ENCODE results near the gene ICA1. TPM values are rescaled to one million over a fixed set of nuclear protein-coding genes. Genes with fewer than 3 reads are reported as not detected.

Gene ICA1
- total RNA-seq, 1 donor from 2014 or later = 27.0 TPM

DNA sequence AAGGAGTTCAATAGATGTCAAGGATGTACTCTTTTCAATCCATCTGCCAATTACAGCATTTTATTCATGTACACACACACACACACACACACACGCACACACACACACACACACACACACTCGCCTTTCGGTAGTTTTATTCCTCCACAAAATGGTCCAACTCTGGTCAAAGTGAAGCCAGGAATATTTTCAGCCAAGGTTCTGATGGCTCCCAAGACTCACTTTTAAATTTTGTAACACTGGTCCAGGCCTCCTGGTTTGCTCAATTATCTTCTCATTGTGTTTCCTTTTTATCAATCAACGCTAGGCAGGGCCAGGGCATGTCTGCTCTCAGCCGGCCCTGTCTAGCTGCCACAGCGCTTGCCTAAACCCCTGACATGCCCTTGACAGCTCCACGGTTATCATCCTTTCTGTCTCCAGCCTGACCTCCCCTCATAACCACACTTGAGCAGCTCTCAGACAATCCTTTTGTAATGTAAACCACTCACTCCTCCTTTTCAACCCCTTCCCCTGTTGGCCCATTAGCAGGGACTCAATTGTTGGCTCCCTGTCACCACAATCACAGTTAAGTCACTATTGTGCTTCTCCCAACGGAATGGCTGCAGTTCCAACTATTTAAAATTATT, 115.1 kb downstream of the ICA1 start:
- intact Hi-C loops (cut with DNase I) = no loop called here
- DNase-seq (ENCODE audit: low spot score) (no peak), ATAC-seq (peak; percentile 47)

DNA sequence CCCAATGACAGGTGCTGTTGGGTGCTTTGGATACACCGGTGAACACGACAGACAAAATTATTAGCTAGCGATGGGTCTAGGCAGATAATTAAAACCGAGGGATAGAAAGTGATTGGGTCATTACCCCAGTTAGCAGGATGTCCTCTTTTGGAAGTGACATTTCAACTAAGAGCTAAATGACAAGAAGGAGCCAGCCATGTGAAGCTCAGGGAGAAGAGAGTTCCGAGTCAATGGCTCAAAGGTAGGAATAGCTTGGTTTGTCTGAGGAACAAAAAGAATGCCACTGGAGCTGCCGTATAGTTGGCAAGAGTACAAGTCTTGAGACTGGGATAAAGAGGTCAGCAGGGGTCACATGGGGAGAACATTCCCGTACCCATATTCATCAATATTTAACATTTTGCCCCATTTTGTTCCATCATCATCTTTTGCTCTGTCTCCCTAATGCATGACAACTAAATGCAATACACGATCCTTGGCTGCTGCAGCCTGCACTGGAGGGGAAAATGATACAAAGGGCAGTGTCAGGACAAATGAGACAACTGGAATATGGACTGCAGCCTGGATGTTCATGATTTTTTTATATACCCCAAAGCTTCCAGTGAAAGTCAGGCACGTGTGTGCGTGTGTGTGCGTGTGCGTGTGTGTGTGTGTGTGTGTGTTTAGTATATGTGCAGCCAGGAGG, 115.7 kb downstream of the ICA1 start:
- no peak for ATAC-seq
- intact Hi-C loops (cut with DNase I) = no loop called here
- DNase-seq (ENCODE audit: low spot score) = no peak

DNA sequence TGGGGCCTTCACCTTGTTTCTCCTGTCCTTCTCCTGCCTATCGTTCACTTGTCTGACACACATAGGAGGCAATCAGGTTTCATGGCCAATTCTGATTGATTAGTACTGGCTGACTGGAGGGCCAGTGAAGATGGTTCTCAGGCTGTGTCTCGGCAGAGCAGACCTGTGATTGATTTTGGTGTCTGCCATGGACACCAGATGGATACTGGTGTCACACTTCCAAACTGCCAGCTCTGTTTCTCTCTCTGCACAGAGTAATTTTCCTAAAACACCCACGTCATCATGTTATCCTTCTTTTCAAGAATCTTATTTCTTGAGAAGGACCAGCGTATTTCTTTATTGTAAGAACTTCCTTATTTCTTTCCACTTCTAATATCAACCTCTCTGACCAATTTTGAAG, 117.1 kb downstream of the ICA1 start:
- DNase-seq (ENCODE audit: low spot score) (no peak), ATAC-seq (no peak)
- intact Hi-C loops (cut with DNase I) = no loop called here

DNA sequence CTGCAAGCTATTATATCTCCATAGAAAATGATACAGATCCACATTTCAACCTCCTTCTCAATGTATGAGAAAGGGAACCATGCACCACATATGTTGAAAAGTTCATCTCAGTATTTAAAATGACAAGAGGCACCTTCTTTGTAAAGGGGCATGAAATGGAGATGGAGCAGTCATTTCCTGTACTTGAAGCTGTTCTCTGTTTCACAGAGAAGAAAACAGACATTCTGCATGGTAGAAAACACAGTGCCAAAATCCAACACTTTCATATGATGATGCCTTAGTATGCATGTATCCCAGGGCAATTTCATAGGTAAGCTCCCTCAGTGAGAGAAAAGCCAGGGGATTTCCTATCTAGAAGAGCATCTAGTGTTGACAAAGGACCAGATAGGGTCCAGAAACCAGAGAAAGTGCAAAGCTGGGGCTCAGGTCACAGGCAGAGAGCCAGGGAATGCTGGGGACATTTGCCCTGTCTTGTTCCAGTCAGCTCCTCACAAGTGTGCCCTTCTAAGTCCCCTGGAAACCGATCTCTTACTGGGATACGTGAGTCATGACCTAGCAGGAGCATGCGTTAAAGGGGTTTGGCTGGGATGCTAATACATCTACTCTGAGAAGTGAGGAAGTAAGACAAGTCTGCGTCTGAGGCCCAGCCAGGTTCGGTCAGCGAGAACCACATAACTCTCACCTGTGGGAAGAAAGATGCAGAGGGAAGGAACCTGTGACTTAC, 118.7 kb downstream of the ICA1 start:
- intact Hi-C loops (cut with DNase I) = no loop called here
- ATAC-seq (no peak), DNase-seq (ENCODE audit: low spot score) (no peak)

DNA sequence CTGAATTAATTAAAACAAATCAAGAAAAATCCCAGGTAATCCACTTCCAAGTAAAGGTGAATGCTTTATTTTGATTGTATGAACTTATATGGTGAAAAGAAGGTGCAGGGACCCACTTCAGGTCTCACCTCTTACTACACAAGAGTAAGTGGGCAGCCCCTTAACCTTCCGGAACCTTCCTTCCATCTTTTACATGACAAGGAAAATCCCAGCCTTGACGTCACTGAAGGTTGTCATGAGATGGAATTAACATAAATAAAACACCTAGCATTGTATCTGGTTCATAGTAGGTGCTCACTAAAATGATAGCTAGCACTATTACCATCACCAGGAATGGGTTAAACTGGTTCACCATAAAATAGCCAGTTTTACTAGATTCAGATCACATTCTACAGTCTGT, 119.5 kb downstream of the ICA1 start:
- ATAC-seq (no peak), DNase-seq (ENCODE audit: low spot score) (no peak)
- intact Hi-C loops (cut with DNase I) = no loop called here

DNA sequence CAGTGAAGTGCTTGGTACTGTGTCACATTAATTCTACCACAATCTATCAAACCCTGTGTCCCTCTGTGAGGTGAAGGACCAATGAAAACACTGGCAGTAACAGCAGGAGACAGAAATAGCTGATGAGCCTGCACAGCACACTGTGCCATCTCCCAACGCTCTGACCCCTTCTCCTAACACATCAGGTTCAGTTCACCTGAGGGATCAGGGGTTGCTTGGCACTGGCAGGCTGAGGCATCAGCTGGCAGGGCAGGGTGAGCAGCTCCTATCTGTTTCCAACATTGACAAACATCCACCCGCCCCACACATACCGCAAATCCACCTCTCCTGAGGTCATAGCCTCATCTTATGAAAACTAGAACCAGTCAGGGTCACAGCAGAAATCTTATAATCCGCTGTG, 120.9 kb downstream of the ICA1 start:
- intact Hi-C loops (cut with DNase I) = no loop called here
- ATAC-seq = no peak

DNA sequence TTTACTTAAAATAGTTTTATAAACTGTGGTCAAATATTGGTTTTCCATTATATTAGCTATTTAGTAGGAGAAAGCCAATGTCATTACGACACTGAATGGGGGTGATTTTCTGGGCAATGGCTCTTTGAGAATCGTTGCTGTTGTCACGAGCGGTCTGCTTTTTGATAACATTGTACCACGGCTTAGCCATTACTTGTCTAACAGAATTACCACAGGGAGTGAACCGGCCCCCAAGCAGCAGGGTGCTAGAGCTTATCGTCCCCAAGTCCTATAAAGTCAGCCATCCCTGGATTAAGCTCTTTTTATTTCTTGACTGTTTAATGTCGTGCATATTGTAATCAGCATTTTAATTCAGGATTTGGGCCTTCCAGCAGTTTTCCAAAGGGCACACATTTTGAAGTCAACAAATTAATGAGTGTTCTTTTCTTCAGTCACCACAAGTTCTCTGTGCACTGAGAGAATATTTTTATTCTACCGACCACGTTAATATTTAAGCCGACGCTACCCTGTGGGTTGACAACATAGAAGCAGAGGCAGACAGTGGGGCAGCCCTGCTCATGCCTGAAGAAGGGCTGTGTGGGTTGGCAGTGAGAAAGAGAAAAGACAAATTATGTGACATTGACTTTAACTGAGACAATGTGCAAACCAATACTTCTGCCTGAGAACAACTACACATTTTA, 125.8 kb downstream of the ICA1 start:
- intact Hi-C loops (cut with DNase I) = no loop called here
- DNase-seq (ENCODE audit: low spot score) = no peak
- no peak for ATAC-seq

More for the DNA sequence above, 120.9 kb downstream of the ICA1 start:
- DNase-seq (ENCODE audit: low spot score) = no peak

DNA sequence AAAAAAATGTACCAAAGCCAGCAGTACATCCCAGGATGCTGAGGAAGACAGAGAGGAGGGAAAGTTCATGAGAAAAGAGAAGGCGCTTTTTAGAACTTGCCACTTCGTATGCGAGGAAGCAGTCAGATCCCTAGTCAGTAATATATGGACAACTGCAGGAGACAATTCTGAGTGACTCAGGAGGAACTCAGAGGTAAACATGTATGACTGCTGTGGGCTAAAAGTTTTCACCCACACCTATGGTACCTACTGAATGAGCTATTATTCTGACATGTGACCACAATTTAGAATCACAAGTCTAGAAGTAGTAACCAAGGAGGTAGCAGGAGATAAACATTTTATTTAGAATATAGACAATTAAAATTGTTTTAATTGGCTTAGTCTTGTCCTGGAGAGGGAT, 126.5 kb downstream of the ICA1 start:
- ATAC-seq = no peak
- DNase-seq (ENCODE audit: low spot score) = no peak
- intact Hi-C loops (cut with DNase I) = no loop called here

DNA sequence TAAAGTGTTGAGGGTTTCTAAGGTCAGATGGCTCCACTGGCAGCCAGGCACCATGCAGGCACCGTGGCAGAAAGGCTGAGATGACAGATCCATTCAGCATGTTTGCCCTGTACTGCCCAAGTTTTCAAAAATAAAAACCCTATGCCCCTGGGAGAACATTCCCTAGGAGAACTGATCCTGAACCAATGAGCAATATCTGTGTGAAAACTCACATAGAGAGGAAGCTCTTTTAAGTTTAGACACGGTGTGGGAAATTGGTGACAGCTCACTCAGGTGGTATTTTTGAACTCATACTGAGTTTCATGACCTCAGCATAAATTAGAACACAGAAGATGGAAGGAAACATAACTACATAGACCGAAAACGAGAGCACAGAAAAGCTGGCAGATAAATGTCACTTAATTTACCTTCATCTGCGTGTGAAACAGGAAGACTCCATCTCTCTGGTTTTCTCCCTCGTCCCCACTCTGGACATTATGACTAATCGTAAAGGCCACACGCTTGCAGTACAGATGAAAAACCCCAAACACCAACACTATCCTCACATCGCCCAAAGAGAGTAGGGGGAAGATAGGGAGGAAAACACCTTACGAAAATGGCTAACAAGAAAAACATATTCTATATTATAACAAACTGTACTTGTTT, 127.8 kb downstream of the ICA1 start:
- intact Hi-C loops (cut with DNase I) = no loop called here
- ATAC-seq (no peak), DNase-seq (ENCODE audit: low spot score) (no peak)

DNA sequence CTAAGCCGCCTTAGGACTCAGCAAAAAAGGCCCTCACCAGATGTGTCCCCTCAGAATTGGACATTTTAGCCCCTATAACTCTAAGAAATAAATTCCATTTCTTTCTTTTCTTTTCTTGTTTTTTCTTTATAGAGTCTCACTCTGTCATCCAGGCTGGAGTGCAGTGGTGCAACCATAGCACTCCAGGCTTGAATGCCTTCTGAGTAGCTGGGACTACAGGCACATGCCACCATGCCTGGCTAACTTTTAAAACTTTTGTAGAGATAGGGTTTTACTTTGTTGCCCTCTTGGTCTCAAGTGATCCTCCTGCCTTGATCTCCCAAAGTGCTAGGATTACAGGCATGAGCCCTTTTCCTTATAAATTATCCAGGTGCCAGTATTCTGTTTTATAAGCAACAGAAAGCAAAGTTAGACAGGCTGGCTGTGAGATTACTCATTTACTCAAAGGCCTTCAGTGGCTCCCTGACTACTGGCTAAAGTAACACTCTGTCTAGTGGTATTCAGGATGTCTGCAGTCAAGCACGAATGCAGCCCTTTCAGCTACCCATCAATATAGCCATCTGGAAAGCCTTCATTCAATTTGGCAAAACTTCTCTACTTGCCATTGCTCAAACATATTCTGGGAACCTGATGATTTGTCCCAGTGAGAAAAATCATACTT, 128.6 kb downstream of the ICA1 start:
- no peak for ATAC-seq
- DNase-seq (ENCODE audit: low spot score) = no peak
- intact Hi-C loops (cut with DNase I) = no loop called here

DNA sequence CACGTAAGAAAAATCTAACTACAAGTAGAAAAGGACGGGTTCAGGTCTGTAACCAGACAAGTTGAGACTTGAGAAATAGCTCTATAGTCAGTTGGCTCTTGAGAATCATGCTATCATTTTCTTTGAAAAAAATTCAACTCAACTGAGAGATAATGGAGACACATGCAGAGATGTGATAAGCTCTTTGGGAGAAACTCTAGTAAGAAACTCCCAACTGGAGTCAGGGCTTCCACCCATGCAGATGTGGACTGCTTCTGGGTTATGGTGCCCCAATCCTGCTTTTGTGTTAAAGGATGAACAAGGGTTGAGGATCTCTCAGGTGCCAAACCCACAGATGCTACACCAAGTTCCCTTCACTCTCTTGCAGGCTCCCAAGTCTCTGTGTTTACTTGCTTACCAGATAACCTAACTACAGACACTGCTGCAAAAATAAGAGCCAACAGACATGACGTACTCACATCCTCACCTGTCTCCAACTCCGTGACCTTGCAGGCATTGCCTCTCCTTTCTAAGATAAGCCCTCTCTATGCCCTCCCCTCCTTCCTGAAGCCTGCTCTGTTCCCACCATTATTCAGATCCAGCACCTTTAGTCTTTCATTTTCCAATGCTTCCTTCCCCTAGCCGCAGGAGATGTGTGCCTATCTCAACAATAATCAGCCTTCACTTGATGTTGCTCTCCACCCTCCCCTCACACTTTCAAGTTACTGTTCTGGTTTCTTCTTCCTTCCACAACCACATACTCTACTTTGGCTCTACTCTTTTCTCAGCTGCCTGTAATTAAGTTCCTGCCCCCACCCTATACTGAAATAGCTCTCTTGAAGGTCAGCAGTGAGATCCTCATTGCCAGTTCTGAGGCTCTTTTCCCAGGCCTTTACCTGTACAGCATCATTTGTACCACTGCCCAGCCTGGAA, 130.0 kb downstream of the ICA1 start:
- ATAC-seq (peak; percentile 17), DNase-seq (ENCODE audit: low spot score) (no peak)
- intact Hi-C loops (cut with DNase I) = no loop called here

DNA sequence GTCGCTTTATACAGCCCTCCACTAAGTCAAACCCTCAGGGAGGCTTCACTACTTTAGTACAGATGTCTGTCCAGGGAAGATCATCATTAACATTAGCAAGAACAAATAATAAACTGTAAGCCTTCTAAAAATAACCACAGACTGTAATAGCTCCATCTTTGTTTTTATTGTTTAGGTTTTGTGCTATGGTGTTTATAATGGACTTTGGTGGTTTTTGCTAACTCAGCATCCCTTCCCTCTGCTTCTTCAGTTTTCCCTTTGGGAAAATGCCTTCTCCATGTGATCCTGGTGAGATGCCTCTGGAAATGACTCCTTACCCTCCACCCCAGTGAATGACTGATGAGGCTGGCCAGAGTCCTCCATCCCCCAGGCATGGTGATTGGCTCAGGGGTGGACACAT, 131.3 kb downstream of the ICA1 start:
- DNase-seq (ENCODE audit: low spot score) (no peak), ATAC-seq (no peak)
- intact Hi-C loops (cut with DNase I) = no loop called here

DNA sequence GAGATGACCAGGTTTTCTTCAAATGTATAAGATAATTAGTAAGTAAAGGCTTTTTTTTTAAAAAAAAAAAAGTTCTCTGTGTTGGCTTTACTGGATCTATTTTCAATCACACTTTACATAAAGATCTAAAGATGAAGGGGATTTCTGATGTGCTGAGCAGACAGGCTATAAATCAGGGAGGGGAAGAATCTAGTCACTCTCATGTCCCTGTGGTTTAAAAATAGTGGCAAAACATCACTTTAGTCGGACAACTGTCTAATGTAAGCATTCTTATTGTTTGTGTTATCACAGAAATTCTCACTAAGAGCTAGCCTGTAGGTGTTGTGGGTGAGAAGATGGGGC, 132.7 kb downstream of the ICA1 start:
- ATAC-seq (no peak), DNase-seq (ENCODE audit: low spot score) (no peak)
- intact Hi-C loops (cut with DNase I) = no loop called here

DNA sequence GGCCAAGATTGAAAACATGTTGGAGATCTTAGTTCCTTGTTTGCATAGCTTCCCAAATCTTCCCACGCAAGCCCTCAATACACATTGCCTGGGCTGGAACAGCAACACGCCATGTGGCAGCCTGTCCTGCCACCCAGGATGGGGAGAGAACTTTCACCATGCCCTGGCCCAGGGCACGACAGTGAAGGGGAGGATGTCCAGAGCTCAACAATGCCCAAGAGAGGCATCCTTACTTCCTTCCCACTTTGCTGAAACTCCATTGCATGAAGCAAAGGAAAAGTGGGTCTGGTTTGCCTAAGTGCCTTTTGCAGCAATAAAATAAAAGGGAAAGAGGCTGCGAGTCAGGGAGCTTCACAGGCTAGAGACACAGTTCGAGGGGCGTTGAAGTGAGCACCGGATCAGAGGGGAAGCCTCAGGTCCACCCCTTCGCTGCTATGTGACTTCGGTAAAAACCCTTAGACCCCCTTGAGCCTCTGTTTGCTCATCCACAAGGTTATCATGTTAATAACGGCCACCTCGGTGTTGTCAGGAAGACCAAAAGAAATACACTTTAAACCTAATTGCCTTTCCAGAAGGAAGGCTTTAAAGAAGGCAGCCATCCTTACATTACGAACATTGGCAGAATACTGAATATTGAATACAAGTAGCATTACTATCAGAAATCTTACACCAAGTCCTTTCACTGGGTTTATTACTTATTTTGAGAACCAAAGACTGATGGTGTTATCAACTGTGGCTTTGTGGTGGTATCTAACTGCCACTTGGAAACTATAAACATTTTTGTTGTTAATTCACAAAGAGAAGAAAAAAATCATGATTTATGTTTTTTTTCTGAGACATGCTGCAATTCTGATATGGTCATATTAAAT, 133.3 kb downstream of the ICA1 start:
- no peak for ATAC-seq
- no peak for DNase-seq (ENCODE audit: low spot score)
- intact Hi-C loops (cut with DNase I) = no loop called here

DNA sequence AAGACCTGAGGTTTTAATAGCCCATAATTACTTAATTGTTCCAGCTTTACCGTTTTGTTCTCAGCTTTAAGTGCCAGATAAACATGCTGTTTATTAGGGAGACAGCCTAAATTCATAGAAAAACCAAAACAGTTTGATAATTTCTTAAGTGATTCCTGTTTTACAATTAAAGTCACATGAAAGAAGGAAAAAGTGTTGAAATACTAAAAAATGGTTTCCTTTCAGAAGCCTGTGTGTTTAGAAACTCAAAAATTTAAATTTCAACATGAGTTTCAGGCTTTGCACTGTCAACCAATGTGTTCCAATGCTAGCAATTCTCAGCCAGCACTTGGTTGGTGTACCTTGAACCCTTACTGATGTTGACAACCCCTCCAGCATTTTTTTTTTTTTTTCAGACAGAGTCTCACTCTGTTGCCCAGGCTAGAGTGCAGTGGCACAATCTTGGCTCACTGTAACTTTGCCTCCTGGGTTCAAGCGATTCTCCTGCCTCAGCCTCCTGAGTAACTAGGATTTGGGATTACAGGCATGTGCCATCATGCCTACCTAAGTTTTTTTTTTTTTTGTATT, 135.3 kb downstream of the ICA1 start:
- ATAC-seq = no peak
- DNase-seq (ENCODE audit: low spot score) = no peak
- intact Hi-C loops (cut with DNase I) = no loop called here

DNA sequence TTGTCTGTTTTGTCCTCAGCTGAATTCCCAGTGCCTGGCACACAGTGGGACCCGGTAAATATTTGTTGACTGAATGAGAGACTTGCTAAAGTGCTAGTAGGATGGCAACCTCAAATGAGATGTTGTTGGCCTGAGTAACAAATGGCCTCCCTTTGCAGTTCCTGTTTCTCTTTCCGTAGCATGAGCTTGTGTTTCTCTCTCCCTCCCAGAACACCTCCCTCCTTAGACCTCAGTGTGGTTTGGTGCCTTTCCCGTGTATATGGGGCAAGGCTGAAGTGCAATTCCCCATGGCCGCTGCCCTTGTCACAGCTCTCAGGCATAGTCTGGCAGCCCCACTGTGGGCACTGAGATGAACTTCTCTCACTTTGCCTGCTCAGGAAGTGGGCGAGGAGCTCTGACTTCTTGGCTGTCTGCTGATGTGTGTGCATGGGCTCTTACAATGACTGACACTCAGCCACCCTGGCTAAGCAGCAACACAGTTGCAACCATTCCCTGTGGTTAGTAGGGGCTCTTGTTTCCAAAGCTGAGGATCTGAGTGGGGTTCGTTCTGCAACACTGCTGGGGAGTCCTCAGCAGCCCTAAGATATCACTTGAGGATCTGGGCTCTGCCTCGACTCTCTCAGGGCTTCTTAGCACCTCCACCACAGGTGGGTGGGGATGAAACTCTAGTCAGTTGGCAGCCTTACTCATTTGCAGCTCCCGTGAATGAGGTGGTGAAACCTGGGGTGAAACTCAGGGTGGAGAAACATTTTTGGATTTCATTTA, 136.1 kb downstream of the ICA1 start:
- ATAC-seq (peak; percentile 60), DNase-seq (ENCODE audit: low spot score) (no peak)
- intact Hi-C loops (cut with DNase I) = no loop called here

All from sciatic nerve (tissue), 2 donors.